Gastroesophageal sphincter (tissue), 4 donors: ENCODE data around the gene GPR151. TPM values are rescaled to one million over a fixed set of nuclear protein-coding genes. Genes with fewer than 3 reads are reported as not detected.

ENCODE experiments used
- ATAC-seq: fragments of 150-250 bp; one replicate; pipeline ENCODE4 v1.9.1; 2016; ENCODE audit warnings: mild to moderate bottlenecking, moderate library complexity
- H3K27ac ChIP-seq, 4 donors: fragments of 200-600 bp; sonication (generic) in 3 of 4; 1 replicate in 3 of 4; 2 replicates in 1 of 4; pipeline ENCODE4 v1.5.1; 2016 to 2019
- H3K27me3 ChIP-seq: fragments of 200-600 bp; sonication (generic); one replicate; pipeline ENCODE4 v1.5.1; 2019
- H3K36me3 ChIP-seq, 2 donors: fragments of 200-600 bp; sonication (generic); one replicate each; pipeline ENCODE4 v1.5.1; 2019; ENCODE audit warnings: control low read depth in 1 of 2
- H3K4me1 ChIP-seq, 3 donors: fragments of 200-600 bp; sonication (generic); 1 replicate in 2 of 3; 2 replicates in 1 of 3; pipeline ENCODE4 v1.5.1; 2016 to 2019; ENCODE audit warnings: control low read depth in 2 of 3
- H3K4me3 ChIP-seq, 2 donors: fragments of 200-600 bp; sonication (generic); one replicate each; pipeline ENCODE4 v1.5.1; 2019; ENCODE audit warnings: mild to moderate bottlenecking in 1 of 2, moderate library complexity in 1 of 2
- H3K9me3 ChIP-seq, 3 donors: fragments of 200-600 bp; sonication (generic); one replicate each; pipeline ENCODE4 v1.5.1; 2017 to 2019; ENCODE audit warnings: control low read depth in 2 of 3
- EP300 ChIP-seq: sonication (generic); formaldehyde crosslinking; IDR thresholded peaks from one replicate; pipeline ENCODE4 v1.6.1; 2017; ENCODE audit warnings: antibody characterized with exemption, mild to moderate bottlenecking
- POLR2A ChIP-seq, 2 donors: fragments of 450-650 bp; IDR thresholded peaks; one replicate each; pipeline ENCODE4 v1.6.1; 2017; ENCODE audit warnings: antibody characterized with exemption in 2 of 2, mild to moderate bottlenecking in 2 of 2, moderate library complexity in 1 of 2
- POLR2AphosphoS5 ChIP-seq: sonication (generic); formaldehyde crosslinking; IDR thresholded peaks from one replicate; pipeline ENCODE4 v1.6.1; 2017; ENCODE audit warnings: antibody characterized with exemption
- WGBS, 2 donors: methylation state at CpG; one replicate each; pipeline ENCODE4 v1.1.5; 2018; ENCODE audit warnings: low coverage in 1 of 2; 5-methylcytosine and 5-hydroxymethylcytosine counted together
- total RNA-seq, 4 donors: library from RNA; depleted of rRNA; stranded (reverse); fragments of >200 nt; gene quantifications; one replicate each; pipeline ENCODE4 v1.1.0, GENCODE V29; 2016
- TF ChIP-seq, protein P1 (sequence below), 4 experiments: fragments of 200-600 bp in 2 of 4; fragments of 450-650 bp in 2 of 4; sonication (generic) in 1 of 4; IDR thresholded peaks; one replicate each; pipeline ENCODE4 v1.5.1; 2017 to 2019; ENCODE audit warnings: antibody characterized with exemption in 4 of 4, mild to moderate bottlenecking in 2 of 4, moderate library complexity in 2 of 4

GPR151 gene
- total RNA-seq, 4 donors from 2014 or later: not detected

DNA sequence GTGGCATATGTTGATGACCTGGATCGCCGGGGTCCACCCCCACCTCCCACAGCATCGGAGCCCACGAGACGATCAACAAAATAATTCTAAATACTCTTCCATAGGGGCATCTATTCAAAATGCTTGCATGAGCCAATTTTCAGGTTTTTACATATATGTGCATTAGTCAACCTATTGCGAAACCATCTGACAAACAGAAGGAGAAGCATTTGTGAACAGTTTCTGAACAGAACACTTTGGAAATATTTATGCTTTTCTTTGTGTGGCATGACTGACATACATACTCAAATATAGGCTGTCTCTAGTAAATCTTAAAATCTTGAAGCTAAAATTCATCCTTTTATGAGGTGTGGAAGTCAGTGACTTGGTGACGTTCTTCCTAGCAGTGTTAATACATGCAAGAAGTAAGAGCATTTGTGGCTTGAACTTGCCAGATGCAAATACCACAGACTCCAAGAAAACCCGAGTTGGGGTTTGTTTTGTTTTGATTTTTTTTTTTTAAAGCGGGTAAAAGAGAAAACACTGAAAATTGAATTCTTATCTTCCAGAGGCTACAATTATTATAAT lies 5.3 kb downstream of the GPR151 start:
- no peak overlapping the region for H3K27ac ChIP-seq
- peaks cover 4 to 70% of the 10 kb centered on the region in 2 donors for H3K36me3 ChIP-seq
- no peaks in the 10 kb centered on the region for H3K27me3 ChIP-seq
- no peak for ATAC-seq
- H3K4me3 ChIP-seq: no peak overlapping the region
- no peaks in the 10 kb centered on the region for H3K4me1 ChIP-seq
- no peaks in the 10 kb centered on the region for H3K9me3 ChIP-seq
- 87 to 91% methylated on average over 9 of the region's 9 CpGs for WGBS, 2 donors
- TF ChIP-seq, protein P1, sequence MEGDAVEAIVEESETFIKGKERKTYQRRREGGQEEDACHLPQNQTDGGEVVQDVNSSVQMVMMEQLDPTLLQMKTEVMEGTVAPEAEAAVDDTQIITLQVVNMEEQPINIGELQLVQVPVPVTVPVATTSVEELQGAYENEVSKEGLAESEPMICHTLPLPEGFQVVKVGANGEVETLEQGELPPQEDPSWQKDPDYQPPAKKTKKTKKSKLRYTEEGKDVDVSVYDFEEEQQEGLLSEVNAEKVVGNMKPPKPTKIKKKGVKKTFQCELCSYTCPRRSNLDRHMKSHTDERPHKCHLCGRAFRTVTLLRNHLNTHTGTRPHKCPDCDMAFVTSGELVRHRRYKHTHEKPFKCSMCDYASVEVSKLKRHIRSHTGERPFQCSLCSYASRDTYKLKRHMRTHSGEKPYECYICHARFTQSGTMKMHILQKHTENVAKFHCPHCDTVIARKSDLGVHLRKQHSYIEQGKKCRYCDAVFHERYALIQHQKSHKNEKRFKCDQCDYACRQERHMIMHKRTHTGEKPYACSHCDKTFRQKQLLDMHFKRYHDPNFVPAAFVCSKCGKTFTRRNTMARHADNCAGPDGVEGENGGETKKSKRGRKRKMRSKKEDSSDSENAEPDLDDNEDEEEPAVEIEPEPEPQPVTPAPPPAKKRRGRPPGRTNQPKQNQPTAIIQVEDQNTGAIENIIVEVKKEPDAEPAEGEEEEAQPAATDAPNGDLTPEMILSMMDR (IDR thresholded peaks at IDR 0.05): no peak
- TF ChIP-seq POLR2A (IDR thresholded peaks at IDR 0.05): no peak
- no peak for TF ChIP-seq POLR2AphosphoS5
- TF ChIP-seq EP300: no peak

DNA sequence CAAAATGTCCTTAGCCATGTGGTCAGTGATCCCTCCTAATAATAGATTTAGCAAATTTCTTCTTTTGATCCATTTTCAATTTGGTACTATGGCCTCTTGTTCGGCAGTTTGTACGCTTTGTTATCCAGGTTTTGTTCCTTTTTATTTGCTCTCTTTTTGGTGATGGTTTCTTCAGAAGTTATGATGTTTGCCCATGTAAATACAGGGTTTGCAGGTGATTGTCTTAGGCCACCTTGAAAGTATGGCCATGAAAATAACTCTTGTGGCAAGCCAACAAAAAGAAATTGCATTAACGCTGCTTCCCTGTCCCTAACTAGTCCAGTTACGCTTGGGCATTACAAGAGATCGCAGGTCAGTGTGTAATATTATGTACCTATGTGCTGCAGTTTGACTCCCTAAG lies 8.6 kb downstream of the GPR151 start:
- 77 to 90% methylated on average over 5 of the region's 5 CpGs for WGBS, 2 donors
- ATAC-seq: no peak
- H3K36me3 ChIP-seq: peaks cover 4 to 93% of the 10 kb centered on the region in 2 donors
- no peaks in the 10 kb centered on the region for H3K4me1 ChIP-seq
- H3K27ac ChIP-seq: no peak overlapping the region
- no peak for TF ChIP-seq POLR2A (IDR thresholded peaks at IDR 0.05)
- no peak for TF ChIP-seq POLR2AphosphoS5
- TF ChIP-seq EP300: no peak
- no peaks in the 10 kb centered on the region for H3K27me3 ChIP-seq
- H3K9me3 ChIP-seq: no peaks in the 10 kb centered on the region
- H3K4me3 ChIP-seq: no peak overlapping the region

DNA sequence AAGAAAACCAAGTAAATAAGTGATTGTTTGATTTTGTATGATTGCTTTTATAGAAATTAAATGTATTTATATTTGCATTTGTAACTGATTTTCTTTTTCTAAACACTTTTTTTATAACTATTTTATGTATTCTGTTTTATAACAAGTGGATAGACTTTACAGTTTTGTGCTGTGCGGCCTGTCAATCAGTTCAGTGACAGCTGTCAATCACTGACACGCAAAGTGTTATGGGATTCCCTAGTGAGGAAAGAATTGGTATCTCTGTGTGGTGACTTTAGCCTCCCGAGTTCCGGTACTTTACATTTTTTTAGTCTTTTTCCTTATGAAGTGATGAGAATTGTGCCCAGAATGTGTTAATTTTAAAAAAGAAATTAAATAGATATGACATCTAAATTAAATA lies 16.3 kb downstream of the GPR151 start:
- H3K36me3 ChIP-seq: peaks cover 0 to 59% of the 10 kb centered on the region in 2 donors
- no peaks in the 10 kb centered on the region for H3K27me3 ChIP-seq
- no peak for ATAC-seq
- TF ChIP-seq EP300 (no peak), POLR2A (IDR thresholded peaks at IDR 0.05) (no peak), POLR2AphosphoS5 (no peak)
- TF ChIP-seq, protein P1 (IDR thresholded peaks at IDR 0.05): no peak
- no peak overlapping the region for H3K27ac ChIP-seq
- H3K4me1 ChIP-seq: no peaks in the 10 kb centered on the region
- H3K4me3 ChIP-seq: no peak overlapping the region
- 93 to 97% methylated on average over 4 of the region's 4 CpGs for WGBS, 2 donors
- H3K9me3 ChIP-seq: no peaks in the 10 kb centered on the region

DNA sequence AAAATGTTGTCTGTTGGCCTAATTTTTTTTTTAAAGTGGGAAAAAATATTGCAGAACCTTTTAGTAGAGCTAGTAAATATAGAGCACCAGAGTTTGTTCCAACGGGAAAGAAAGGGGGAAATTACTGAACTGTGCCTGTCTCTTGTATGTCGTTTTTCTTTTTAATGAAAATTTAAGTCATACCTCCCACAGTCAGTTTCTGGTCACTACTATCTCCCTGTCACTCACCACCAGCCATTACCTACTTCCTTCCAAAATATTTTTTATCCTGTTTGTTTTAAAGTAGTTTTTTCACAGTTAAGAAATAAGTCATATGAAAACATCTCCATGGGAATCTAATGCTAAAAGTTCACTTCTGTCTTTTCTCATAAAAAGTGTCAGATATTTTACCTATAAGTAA lies 21.3 kb downstream of the GPR151 start:
- Histone ChIP-seq H3K36me3 (peaks cover 0 to 43% of the 10 kb centered on the region in 2 donors), H3K27me3 (no peaks in the 10 kb centered on the region), H3K27ac (no peak overlapping the region), H3K9me3 (no peaks in the 10 kb centered on the region), H3K4me1 (peaks cover 0 to 7% (median 0%) of the 10 kb centered on the region in 3 donors), H3K4me3 (no peak overlapping the region)
- TF ChIP-seq POLR2A (IDR thresholded peaks at IDR 0.05): no peak
- TF ChIP-seq EP300: no peak
- no peak for TF ChIP-seq POLR2AphosphoS5
- TF ChIP-seq, protein P1 (IDR thresholded peaks at IDR 0.05): no peak
- ATAC-seq: no peak
- WGBS, 2 donors: 74 to 76% methylated on average over 2 of the region's 2 CpGs

DNA sequence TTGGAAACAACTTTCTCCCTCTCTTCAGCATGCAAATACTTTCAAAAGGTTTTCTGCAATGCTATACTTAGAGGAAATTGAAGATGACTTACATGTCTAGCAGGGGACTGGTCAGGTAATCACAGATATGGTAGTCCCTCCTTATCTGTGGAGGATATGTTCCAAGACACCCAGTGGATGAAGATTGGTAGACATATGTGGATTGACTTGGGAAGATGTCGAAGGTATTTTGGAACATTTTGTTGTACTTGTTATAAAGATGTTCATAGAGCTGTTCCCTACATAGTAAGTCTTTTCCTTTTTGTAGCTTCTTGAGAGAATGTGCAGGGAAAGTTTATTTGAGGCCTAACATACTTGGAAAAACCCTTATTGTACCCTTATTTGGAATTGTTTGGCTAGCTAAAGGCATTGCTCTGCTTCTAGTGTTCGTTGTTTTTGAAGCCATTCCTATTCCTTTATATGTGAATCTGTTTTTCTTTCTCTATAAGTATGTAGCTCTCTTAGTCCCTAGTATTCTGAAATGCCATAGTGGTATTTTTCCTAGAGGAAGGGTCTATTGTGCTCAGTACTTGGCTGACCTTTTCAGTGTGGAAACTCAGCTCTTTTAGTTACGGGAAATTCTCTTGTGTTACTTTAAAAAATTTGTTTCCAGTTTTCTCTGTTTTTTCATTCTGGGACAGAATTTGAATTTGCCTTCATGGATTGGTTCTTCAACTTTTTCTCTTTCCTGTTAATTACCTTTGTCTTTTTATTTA lies 25.7 kb downstream of the GPR151 start:
- peaks cover 0 to 39% of the 10 kb centered on the region in 2 donors for H3K36me3 ChIP-seq
- no peak overlapping the region for H3K27ac ChIP-seq
- 48 to 71% methylated on average over 3 of the region's 3 CpGs for WGBS, 2 donors
- H3K27me3 ChIP-seq: no peaks in the 10 kb centered on the region
- H3K9me3 ChIP-seq: no peaks in the 10 kb centered on the region
- H3K4me3 ChIP-seq: no peak overlapping the region
- peaks cover 0 to 7% (median 0%) of the 10 kb centered on the region in 3 donors for H3K4me1 ChIP-seq
- no peak for ATAC-seq
- no peak for TF ChIP-seq POLR2A (IDR thresholded peaks at IDR 0.05)
